Esophagus muscularis mucosa (tissue), 4 donors: ENCODE results near the gene SLC25A25.

Source experiments
- EP300 ChIP-seq: sonication (generic); formaldehyde crosslinking; IDR thresholded peaks from one replicate; pipeline ENCODE4 v1.6.1; 2017; ENCODE audit warnings: antibody characterized with exemption
- POLR2A ChIP-seq: fragments of 450-650 bp; IDR thresholded peaks from one replicate; pipeline ENCODE4 v1.6.1; 2017; ENCODE audit warnings: antibody characterized with exemption, moderate library complexity, mild to moderate bottlenecking, low read depth
- POLR2AphosphoS5 ChIP-seq, 2 donors: sonication (generic); formaldehyde crosslinking; IDR thresholded peaks; one replicate each; pipeline ENCODE4 v1.6.1; 2017; ENCODE audit warnings: antibody characterized with exemption in 2 of 2
- TF ChIP-seq, protein P1 (sequence below), 3 experiments: fragments of 200-600 bp in 2 of 3; fragments of 450-650 bp in 1 of 3; sonication (generic) in 2 of 3; IDR thresholded peaks; one replicate each; pipeline ENCODE4 v1.5.1; 2017 to 2019; ENCODE audit warnings: antibody characterized with exemption in 3 of 3, mild to moderate bottlenecking in 2 of 3, moderate library complexity in 1 of 3

DNA sequence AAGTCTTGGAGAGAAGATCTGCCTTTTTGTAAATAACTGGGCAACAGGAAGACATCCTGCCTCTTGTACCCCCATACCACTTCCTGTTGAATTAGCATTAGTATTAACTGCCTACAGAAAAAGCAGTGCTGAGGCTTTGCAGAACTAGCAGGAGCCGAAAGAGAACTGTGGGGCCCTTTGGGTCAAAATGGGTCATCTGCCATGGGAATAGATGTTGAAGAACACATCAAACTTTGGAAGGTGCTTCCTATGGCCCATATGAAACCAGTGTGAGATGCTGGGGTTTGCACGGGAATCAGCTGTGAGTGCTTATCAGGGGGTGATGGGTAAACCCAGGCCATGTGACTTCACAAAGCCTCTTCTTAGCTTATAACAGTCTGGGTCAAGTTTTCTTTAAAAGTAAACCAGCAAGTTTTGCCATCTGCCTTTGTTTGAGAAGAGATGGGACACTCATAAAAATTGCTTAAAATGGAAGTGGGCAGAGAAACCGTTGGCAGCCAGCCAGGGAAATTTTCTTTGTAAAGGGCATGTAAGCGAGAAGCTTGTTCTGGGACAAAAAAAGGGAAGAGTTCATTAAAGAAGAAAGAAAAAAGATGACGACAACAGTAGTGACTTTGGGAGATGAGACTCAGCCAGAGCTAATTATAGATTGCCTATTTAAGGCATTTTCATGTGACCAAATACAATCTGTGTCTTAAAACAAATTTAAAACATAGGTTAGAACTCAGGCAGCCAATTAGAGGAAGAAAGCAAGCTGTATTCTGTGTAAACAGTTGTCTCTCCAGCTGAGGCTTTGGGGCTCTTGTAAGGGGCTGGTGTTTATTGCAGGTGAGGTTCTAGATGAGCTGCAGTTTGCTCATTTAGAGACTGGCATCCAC, 4.4 kb downstream of the SLC25A25 start:
- TF ChIP-seq, protein P1, sequence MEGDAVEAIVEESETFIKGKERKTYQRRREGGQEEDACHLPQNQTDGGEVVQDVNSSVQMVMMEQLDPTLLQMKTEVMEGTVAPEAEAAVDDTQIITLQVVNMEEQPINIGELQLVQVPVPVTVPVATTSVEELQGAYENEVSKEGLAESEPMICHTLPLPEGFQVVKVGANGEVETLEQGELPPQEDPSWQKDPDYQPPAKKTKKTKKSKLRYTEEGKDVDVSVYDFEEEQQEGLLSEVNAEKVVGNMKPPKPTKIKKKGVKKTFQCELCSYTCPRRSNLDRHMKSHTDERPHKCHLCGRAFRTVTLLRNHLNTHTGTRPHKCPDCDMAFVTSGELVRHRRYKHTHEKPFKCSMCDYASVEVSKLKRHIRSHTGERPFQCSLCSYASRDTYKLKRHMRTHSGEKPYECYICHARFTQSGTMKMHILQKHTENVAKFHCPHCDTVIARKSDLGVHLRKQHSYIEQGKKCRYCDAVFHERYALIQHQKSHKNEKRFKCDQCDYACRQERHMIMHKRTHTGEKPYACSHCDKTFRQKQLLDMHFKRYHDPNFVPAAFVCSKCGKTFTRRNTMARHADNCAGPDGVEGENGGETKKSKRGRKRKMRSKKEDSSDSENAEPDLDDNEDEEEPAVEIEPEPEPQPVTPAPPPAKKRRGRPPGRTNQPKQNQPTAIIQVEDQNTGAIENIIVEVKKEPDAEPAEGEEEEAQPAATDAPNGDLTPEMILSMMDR (IDR thresholded peaks at IDR 0.05) = no peak
- TF ChIP-seq POLR2AphosphoS5 (IDR thresholded peaks at IDR 0.05) (peak; percentile 40 to 59), POLR2A (no peak), EP300 (no peak)
